Esophagus squamous epithelium (tissue), 4 donors: Measurements from ENCODE around the gene EPB41L4B.

ENCODE experiments used
- CTCF ChIP-seq, 6 experiments: fragments of 450-650 bp in 4 of 6; fragments of 200-600 bp in 2 of 6; sonication (generic) in 2 of 6; IDR thresholded peaks; one replicate each; pipeline ENCODE4 v1.5.1; 2016 to 2019; ENCODE audit warnings: antibody characterized with exemption in 6 of 6, mild to moderate bottlenecking in 4 of 6, moderate library complexity in 4 of 6
- POLR2A ChIP-seq, 4 donors: fragments of 450-650 bp; IDR thresholded peaks; one replicate each; pipeline ENCODE4 v1.6.1; 2017; ENCODE audit warnings: antibody characterized with exemption in 4 of 4, mild to moderate bottlenecking in 4 of 4, moderate library complexity in 3 of 4

- TF ChIP-seq CTCF (IDR thresholded peaks at IDR 0.05), result no peak
- TF ChIP-seq POLR2A (IDR thresholded peaks at IDR 0.05), result no peak
Measured at GRCh38 chr9:109303900-109304299, 17.0 kb downstream of the EPB41L4B start.
